ENCODE measurements around the gene DAZAP1.
"Not testable (repeated sequence)": the region's sequence is repeated elsewhere in the genome, so short reads cannot be mapped to it uniquely, and the experiment has no call there.

The DAZAP1 gene

GRCh38 chr19:1426736-1427135 is 19.4 kb downstream of the DAZAP1 start:
- no peak for DNase-seq

- no peak for DNase-seq
These were observed 20.0 kb downstream of the DAZAP1 start for GRCh38 chr19:1427221-1427920.

- DNase-seq, result no peak
These were observed 21.5 kb downstream of the DAZAP1 start for GRCh38 chr19:1428738-1429391.

GRCh38 chr19:1429750-1430149 is 22.4 kb downstream of the DAZAP1 start:
- no peak for DNase-seq

- no peak for DNase-seq
These were observed 22.9 kb downstream of the DAZAP1 start for GRCh38 chr19:1430246-1430645.

GRCh38 chr19:1431759-1432506 is 24.5 kb downstream of the DAZAP1 start:
- DNase-seq, result no peak

GRCh38 chr19:1432507-1432887 is 25.1 kb downstream of the DAZAP1 start:
- DNase-seq, result no peak

GRCh38 chr19:1433119-1434039 is 26.0 kb downstream of the DAZAP1 start:
- no peak for DNase-seq

GRCh38 chr19:1434040-1434366 is 26.6 kb downstream of the DAZAP1 start:
- no peak for DNase-seq

GRCh38 chr19:1434577-1435060 is 27.2 kb downstream of the DAZAP1 start:
- no peak for DNase-seq

- no peak for DNase-seq
These were observed 28.1 kb downstream of the DAZAP1 start for GRCh38 chr19:1435378-1435989.

GRCh38 chr19:1437609-1438008 is 30.2 kb downstream of the DAZAP1 start:
- DNase-seq, result no peak

- DNase-seq, result peak; percentile 95
These were observed 30.9 kb downstream of the DAZAP1 start, which contains the start of gene RPS15 for GRCh38 chr19:1438035-1438932. Gene RPS15, plus strand, starts transcription at chr19:1438396. Its CDS starts 30 bp downstream, at chr19:1438426.

- DNase-seq, result no peak
These were observed 31.6 kb downstream of the DAZAP1 start for GRCh38 chr19:1438933-1439354.

GRCh38 chr19:1439525-1440417 is 32.4 kb downstream of the DAZAP1 start:
- not testable (repeated sequence) for DNase-seq

GRCh38 chr19:1440418-1440801 is 33.0 kb downstream of the DAZAP1 start:
- no peak for DNase-seq

GRCh38 chr19:1441022-1441426 is 33.6 kb downstream of the DAZAP1 start:
- DNase-seq, result no peak

GRCh38 chr19:1441677-1442438 is 34.5 kb downstream of the DAZAP1 start:
- DNase-seq, result no peak
